HG03457 (cell line): ENCODE results near the gene INHBC.

Source experiments
- ATAC-seq: cut with Tn5 transposase; IDR thresholded peaks from one replicate; pipeline ENCODE4 v1.9.1; 2021; ENCODE audit warnings: moderate number of reproducible peaks; ENCODE audit not compliant: unreplicated experiment

Gene INHBC

DNA sequence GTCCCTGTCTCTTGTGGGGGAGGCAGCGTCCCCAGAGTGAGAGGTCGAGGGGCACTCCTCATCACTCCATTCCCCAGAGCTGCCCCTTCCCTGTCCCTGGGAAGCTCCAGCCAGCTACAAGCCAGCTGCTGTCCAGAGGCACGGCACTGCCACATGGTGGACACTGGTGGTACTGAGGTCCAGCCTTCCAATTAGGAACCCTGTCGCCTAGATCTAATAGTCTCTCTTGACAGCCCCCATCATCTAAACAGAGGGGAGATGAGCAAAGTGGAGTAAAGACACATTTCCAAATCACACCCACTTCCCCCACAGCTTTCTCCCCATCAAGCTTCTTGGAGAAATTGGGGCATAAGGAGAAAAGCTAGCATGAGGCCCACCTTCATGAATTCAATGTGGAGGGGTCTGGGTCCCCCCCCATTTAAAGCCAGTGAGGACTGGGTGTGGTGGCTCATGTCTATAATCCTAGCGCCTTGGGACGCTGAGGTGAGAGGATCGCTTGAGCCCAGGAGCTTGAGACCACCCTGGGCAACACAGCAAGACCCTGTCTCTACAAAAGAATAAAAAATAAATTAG is 18.4 kb downstream of the INHBC start:
- ATAC-seq: no peak

DNA sequence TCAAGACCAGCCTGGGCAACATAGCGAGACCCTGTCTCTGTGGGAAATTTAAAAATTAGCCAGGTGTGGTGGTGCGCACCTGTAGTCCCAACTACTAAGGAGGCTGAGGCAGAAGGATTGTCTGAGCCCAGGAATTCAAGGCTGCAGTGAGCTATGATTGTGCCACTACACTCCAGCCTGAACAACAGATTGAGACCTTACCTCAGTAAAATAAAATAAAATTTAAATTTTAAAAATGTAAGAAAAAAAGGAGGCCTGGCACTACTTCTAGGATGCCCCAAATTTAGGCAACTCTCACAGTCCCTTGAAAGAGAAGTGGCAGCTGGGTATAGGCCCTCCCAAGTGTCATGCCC is 19.6 kb downstream of the INHBC start:
- no peak for ATAC-seq

DNA sequence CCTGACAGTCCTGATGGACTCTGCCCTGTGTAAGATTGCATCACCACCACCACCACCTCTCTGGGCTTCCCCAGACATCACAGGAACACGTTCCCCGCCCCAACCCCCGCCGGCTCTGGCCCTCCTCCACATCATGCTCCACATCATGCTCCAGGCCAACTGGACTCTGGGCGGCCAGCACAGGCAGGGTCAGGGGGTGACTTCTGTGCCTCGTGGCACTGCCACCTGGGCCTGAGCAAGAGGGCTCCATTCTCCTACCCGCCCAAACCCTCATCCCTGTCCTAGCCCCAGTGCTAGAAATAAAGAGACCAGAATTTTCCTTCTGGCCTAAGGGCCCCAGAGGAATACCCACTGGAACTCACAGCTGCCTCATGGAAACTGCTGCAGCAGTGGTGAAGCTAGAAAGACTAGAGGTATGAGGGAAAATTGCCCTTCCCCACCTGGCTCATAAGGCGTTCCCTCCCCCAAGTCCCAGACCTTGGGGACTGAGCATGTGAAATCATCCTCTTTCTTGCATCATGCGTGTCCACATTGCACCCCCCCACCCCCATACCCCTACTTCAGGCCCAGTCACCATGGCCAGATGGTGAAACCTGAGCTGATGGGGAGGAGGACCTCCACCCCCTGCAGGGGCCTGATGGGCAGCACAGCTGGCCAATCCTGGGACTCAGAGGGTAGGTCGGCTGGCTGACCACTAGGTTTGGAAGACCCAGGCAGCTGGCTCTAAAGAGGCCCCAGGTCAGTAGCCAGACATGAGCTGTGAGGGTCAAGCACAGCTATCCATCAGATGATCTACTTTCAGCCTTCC is 20.2 kb downstream of the INHBC start, which contains the start of gene INHBE:
Gene INHBE (plus strand): TSS at position 742 of the 808 bp plus-strand sequence. CDS start 230 bp downstream, outside the sequence.
- no peak for ATAC-seq

DNA sequence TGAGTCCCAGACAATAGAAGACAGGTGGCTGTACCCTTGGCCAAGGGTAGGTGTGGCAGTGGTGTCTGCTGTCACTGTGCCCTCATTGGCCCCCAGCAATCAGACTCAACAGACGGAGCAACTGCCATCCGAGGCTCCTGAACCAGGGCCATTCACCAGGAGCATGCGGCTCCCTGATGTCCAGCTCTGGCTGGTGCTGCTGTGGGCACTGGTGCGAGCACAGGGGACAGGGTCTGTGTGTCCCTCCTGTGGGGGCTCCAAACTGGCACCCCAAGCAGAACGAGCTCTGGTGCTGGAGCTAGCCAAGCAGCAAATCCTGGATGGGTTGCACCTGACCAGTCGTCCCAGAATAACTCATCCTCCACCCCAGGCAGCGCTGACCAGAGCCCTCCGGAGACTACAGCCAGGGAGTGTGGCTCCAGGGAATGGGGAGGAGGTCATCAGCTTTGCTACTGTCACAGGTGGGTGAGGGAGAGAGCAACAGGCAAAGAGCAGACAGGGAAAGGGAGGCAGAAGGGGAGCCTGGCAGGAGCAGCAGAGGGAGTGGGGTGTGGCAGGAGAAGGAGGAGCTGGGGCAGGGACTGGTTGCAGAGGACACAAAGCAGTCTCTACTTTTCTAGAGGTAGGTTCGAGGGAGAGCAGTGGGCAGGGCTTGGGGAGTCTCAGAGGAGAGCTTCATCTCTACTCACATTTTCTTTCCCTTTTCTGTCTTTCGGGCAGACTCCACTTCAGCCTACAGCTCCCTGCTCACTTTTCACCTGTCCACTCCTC is 21.0 kb downstream of the INHBC start:
- no peak for ATAC-seq

DNA sequence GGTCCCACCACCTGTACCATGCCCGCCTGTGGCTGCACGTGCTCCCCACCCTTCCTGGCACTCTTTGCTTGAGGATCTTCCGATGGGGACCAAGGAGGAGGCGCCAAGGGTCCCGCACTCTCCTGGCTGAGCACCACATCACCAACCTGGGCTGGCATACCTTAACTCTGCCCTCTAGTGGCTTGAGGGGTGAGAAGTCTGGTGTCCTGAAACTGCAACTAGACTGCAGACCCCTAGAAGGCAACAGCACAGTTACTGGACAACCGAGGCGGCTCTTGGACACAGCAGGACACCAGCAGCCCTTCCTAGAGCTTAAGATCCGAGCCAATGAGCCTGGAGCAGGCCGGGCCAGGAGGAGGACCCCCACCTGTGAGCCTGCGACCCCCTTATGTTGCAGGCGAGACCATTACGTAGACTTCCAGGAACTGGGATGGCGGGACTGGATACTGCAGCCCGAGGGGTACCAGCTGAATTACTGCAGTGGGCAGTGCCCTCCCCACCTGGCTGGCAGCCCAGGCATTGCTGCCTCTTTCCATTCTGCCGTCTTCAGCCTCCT is 21.6 kb downstream of the INHBC start:
- no peak for ATAC-seq

DNA sequence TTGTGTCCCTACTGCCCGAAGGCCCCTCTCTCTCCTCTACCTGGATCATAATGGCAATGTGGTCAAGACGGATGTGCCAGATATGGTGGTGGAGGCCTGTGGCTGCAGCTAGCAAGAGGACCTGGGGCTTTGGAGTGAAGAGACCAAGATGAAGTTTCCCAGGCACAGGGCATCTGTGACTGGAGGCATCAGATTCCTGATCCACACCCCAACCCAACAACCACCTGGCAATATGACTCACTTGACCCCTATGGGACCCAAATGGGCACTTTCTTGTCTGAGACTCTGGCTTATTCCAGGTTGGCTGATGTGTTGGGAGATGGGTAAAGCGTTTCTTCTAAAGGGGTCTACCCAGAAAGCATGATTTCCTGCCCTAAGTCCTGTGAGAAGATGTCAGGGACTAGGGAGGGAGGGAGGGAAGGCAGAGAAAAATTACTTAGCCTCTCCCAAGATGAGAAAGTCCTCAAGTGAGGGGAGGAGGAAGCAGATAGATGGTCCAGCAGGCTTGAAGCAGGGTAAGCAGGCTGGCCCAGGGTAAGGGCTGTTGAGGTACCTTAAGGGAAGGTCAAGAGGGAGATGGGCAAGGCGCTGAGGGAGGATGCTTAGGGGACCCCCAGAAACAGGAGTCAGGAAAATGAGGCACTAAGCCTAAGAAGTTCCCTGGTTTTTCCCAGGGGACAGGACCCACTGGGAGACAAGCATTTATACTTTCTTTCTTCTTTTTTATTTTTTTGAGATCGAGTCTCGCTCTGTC is 22.3 kb downstream of the INHBC start:
- ATAC-seq: no peak

DNA sequence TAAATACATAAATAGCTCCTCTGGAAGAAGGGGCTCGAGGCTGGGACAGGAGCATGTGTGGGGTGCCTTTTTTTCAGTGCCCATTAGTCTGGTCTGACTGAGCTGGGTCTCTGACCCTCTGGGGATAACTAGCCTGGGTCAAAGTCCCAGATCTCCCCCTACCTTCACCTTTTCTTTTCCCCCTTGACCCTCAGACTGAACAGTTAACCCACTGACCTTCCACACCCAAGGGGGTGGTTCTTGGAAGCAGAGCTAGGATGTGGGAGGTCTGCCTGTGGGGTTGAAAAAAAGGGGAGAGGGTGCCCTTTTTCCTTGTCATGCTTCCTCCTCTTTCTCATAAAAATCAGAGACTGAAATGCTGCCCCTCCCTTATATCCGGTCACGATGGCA is 24.1 kb downstream of the INHBC start:
- no peak for ATAC-seq

DNA sequence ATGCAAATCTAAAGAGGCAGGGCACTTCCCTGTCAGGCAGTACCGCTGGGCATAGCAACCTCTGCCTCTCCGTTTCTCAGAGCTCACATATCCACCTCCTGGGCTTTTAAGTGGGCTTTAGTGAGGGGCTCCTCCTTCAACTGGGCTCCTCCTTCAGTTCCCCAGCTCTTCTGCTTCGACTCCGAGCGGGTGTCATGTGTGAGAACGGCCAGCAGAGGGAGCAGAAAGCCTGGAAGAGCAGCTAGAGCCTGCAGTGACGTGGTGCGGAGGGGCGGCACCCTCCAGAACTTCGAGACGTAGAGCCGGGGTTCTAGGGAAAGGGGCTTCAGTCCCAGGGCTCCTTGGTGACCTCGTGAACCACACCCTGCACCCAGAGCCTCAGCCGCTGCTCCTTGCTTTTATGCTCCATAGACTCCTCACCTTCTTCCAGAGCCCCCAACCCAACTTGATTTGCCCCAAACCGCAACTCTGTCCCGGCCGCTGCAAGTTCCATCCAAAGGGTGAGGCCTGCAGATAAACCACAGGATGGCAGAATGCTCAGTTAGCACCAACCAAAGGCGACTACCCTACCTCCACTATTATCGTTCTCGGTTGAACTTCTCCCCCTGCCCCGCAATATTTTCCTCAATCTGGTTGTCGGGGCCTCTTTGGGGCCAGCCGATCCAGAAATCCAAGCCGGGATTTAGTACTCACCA is 24.6 kb downstream of the INHBC start:
- ATAC-seq: peak; percentile 52

DNA sequence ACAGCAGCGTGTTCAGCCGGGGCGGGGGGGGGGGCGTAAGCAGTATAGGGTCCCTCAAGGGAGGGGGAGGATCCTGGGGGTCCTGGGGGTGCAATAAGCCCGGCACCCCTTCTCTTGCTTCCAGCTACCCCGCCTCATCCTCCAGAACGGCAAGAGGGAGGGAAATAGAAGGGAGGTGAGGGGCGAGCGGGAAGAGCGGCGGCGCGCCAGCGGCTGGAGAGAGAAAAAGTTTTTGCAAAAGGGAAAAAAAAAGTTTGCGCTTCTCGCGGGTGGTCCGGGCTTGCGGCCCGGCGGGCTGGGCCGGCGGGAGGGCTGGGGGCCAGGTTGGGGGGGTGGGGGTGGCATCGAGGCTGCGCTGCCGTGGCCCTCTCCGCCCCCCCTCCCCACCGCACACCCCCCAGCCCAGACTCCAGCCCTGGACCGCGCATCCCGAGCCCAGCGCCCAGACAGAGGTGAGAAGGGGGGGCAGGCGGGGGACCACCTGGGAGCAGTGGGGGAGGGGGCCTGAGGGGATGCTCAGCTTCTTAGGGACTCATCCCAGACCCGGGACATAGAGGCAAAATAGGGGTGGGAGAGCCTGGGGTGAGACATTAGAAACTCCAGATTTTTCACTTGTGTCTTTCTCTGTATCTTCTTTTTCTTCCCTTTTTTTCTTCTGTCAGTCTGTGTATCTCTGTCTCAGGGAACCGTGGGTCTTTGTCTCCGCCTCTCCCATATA is 25.3 kb downstream of the INHBC start, which contains the start of gene GLI1:
Gene GLI1 (plus strand): TSS at position 36 of the 718 bp plus-strand sequence. CDS start 3,907 bp downstream, outside the sequence.
- ATAC-seq: no peak

DNA sequence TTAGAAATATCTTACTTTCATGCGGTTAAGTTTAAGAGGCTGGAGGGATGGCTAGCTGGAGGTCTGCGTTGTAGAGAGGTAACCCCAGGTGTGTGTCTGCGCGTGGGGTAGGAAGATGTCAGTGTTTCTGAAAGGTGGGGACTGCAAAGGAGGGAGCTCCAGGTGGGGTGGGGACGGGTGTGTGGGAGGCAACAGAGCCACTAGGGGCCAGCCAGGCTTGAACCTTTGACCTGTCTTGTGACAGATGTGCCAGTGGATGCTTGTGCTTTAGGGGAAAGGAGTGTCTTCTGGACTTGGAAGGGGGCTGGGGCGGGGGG is 25.8 kb downstream of the INHBC start:
- ATAC-seq: no peak

DNA sequence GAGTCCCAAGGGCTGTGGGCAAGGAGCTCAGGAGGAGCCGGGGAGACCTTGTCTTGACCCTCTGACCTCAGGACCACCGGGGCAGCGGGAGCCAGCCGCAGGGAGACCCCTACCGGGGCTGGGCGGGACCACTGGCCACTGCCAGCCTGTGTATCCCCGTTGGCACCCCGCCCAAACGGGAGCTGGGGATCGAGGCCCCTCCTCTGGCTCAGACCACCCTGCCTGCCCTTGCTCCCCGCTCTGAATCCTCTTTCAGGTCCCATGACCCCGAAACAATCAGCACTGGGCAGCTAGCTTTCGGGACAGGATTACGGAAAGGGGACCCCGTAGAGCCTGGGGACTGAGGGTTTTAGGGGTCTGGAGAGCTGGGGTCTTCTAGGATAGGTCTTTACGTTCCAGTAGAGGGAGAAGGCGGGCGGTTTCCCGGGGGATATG is 26.3 kb downstream of the INHBC start:
- ATAC-seq: no peak

DNA sequence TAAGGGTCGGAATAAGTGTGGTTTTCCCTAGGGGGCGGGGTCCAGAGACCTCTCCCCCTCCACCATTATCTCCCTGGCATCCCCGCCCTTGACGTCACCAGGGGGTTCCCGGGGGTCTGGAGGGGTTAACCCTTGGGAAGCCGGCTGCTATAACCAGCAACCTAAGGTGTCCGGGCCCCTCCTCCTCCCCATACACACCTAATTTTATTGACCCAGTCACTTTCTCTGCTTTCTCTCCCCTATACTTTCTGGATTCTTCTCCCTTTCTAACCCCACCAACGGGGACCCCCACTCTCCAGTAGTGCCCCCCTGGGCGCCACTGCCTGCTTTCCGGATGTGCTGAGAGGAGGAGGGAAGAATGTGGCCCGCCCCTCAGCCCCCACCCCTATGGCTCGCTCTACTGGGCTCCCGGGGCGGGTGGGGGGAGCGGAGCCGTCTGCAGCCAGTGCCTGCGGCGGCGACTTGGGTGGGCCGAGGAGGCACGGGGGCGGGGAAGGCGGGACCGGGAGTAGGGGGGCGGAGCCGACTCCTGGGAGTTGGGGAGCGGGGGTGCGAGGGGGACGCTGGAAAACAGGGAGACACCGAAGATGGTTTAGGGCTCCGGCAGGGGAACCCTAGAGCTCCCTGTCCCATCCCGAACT is 26.8 kb downstream of the INHBC start:
- ATAC-seq: no peak

DNA sequence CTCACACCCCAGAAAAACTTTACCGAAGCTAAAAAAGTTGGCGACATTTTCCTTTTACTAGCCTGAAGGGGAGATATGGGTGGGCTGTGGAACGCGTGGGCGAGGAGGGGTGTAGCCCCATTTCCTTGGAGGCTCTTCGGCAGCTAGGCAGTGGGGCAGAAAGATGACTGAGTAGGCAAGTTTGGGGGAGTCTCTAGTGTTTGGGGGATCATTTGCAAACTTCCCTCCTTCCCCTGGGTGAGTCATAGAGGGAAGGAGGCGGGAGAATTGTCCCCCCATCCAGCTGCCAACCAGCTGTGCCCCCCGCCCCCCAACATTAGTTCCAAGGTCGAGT is 27.3 kb downstream of the INHBC start:
- no peak for ATAC-seq

DNA sequence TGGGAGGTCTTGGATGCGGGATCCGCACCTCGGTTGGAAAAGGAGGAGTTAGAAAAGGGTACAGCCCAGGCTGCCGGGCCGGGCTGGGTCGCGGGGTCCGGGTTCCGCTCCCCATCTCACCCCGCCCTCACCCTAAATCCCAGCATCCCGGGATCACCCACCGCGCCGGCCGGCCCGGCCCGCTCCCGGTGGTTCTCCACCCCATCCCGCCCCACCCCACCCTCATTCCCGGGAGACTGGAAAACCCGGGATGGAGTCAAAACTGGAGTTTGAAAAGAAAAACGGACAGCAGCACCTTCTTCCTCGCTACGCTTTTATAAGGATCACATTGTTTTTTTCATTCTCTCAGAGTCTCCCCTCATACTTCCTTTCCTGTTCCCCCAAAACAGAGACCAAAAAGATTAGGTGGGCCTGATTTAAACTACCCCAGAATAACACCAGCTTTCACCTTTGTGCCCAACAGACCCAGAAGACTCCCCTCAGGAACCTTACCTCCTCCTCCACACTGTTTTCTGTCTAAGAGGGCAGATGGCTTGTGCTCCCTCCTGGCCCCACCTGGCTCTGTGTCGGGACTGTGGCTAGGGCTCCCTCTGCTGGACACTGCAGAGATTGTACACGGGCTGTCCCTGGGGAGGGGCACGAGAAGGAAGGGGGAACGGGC is 27.8 kb downstream of the INHBC start:
- peak; percentile 45 for ATAC-seq

DNA sequence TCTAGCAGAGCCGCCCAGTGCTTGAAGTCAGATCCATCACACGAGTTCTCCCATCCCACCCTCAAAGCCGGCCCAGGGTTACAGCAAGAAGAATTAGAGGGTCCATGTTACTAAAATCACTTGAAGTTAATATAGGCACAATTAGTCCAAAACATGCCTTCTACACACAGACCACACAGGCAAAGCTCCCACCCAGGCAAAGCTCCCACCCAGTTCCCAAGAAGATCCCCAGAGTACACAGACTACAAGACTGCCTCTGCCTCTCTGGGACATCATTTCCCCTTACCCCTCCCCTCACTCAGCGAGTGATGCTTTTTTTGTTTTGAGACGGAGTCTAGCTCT is 28.3 kb downstream of the INHBC start:
- ATAC-seq: no peak

DNA sequence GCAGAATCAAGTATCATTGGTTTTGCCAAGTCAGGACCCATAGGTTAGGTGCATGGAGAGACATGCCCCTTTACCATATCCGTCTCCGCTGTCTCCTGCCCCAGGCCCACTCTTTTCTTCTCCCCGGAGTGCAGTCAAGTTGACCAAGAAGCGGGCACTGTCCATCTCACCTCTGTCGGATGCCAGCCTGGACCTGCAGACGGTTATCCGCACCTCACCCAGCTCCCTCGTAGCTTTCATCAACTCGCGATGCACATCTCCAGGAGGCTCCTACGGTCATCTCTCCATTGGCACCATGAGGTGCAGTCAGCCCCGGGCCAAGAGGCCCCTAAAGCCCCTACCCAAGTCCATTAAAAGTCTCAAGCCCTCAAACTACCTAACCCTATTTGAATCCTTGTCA is 30.0 kb downstream of the INHBC start:
- ATAC-seq: no peak

DNA sequence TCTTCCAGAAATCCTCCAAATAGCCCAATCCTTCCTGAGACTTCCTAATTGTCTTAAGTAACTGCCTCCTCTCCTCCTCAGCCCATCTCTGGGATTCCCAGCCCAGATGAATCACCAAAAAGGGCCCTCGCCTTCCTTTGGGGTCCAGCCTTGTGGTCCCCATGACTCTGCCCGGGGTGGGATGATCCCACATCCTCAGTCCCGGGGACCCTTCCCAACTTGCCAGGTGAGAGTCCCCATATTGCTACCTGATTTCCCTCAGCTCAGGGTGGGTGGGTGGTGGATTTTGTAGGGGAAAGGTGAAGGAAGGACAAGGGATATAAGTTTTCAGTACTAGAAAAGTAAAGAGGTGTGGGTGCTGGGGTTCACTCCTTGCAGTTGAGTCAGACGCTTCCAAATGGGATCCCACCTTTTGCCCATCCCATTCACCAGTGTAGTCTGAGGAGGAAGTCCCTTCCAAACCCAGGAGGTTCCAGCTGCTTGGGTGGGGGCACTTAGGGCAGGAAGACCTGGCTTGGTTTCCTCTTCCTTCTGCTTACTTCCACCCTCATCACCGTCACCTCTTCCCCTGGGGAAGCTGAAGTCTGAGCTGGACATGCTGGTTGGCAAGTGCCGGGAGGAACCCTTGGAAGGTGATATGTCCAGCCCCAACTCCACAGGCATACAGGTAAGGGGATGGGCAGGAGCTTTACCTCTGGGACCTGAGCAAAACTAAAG is 30.6 kb downstream of the INHBC start:
- no peak for ATAC-seq
